HepG2 (cell line): Measurements from ENCODE around the gene TEAD1.

ENCODE experiments used
- AKAP8 ChIP-seq: sonication (generic); formaldehyde crosslinking; IDR thresholded peaks from 2 replicates; pipeline ENCODE4 v1.5.1; 2020; ENCODE audit warnings: mild to moderate bottlenecking, missing genetic modification reagents
- ARNT ChIP-seq: fragments of 450-650 bp; IDR thresholded peaks from 2 replicates; pipeline ENCODE4 v1.6.1; 2017
- ATF6 ChIP-seq: sonication (generic); formaldehyde crosslinking; conservative IDR thresholded peaks from 2 replicates; pipeline ENCODE4 v1.4.0; 2020; ENCODE audit warnings: missing genetic modification reagents
- CHD2 ChIP-seq: IDR thresholded peaks from 2 replicates; pipeline ENCODE4 v1.6.1; 2011; ENCODE audit warnings: low read depth, low read length, improper control_type of control experiment
- CREB1 ChIP-seq, 2 experiments: fragments of 450-650 bp in 1 of 2; IDR thresholded peaks; 2 replicates each; pipeline ENCODE4 v1.6.1; 2016 to 2017; ENCODE audit warnings: control low read depth in 1 of 2, mild to moderate bottlenecking in 1 of 2, missing compliant biosample characterization in 1 of 2, missing genetic modification characterization in 1 of 2
- CTCF ChIP-seq: sonication (generic); formaldehyde crosslinking; IDR thresholded peaks from 2 replicates; pipeline ENCODE4 v1.5.0; 2020; ENCODE audit warnings: mild to moderate bottlenecking, missing genetic modification reagents, moderate library complexity
- ELF1 ChIP-seq: sonication (generic); formaldehyde crosslinking; IDR thresholded peaks from 2 replicates; pipeline ENCODE4 v1.4.0; 2020; ENCODE audit warnings: missing genetic modification reagents
- ELF4 ChIP-seq: sonication (generic); formaldehyde crosslinking; IDR thresholded peaks from 2 replicates; pipeline ENCODE4 v1.5.0; 2020; ENCODE audit warnings: missing genetic modification reagents, mild to moderate bottlenecking, moderate library complexity, borderline replicate concordance
- KDM5A ChIP-seq: fragments of 200-600 bp; sonication (generic); IDR thresholded peaks from 2 replicates; pipeline ENCODE4 v1.7.0; 2018; ENCODE audit warnings: antibody characterized with exemption, mild to moderate bottlenecking, low read length, borderline replicate concordance
- NBN ChIP-seq: fragments of 450-650 bp; conservative IDR thresholded peaks from 2 replicates; pipeline ENCODE4 v1.6.1; 2017
- POLR2G ChIP-seq: fragments of 200-400 bp; formaldehyde crosslinking; IDR thresholded peaks from 2 replicates; pipeline ENCODE4 v1.6.1; 2018; ENCODE audit warnings: mild to moderate bottlenecking, low read depth, low read length, moderate library complexity
- XRCC5 ChIP-seq: fragments of 200-400 bp; formaldehyde crosslinking; optimal IDR thresholded peaks from 2 replicates; pipeline ENCODE3; 2017; ENCODE audit warnings: mild to moderate bottlenecking, low read length
- TF ChIP-seq, protein P1 (sequence below): sonication (generic); formaldehyde crosslinking; IDR thresholded peaks from 2 replicates; pipeline ENCODE4 v1.4.0; 2020; ENCODE audit warnings: missing genetic modification reagents
- TF ChIP-seq, protein P2 (sequence below): sonication (generic); formaldehyde crosslinking; IDR thresholded peaks from 2 replicates; pipeline ENCODE4 v1.4.0; 2020; ENCODE audit warnings: low read depth, missing genetic modification reagents

DNA sequence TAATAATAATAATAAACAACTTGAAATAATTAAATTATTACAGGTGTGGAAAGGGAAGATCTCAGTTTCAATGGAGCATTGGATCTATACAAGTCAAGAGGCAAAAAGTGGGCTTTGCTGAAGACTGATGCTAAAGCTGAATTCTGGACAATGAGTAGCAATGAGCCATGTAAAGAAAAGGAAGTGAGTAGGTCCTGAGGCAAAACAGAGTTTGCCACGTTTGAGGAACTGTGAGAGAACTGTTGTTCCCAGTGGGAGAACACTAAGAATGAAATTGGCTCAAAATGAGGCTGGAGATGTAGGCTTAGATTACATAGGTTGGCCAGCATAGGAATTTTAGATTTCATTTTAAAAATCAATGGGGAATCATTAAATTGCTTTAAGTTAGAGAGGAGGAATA, 33.9 kb upstream of the TEAD1 start:
- no peak for TF ChIP-seq KDM5A
- no peak for TF ChIP-seq ATF6 (CRISPR knock-in tag)
- no peak for TF ChIP-seq CREB1 (IDR thresholded peaks at IDR 0.05)
- TF ChIP-seq CREB1 (CRISPR knock-in tag; IDR thresholded peaks at IDR 0.05) = no peak
- no peak for TF ChIP-seq CTCF
- TF ChIP-seq ELF1 (CRISPR knock-in tag) = no peak
- TF ChIP-seq XRCC5 = no peak
- no peak for TF ChIP-seq POLR2G
- TF ChIP-seq NBN = no peak
- TF ChIP-seq CHD2 = no peak
- no peak for TF ChIP-seq ARNT
- TF ChIP-seq AKAP8 (CRISPR knock-in tag) = no peak
- TF ChIP-seq, protein P1, sequence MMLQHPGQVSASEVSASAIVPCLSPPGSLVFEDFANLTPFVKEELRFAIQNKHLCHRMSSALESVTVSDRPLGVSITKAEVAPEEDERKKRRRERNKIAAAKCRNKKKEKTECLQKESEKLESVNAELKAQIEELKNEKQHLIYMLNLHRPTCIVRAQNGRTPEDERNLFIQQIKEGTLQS (CRISPR knock-in tag) = no peak
- TF ChIP-seq, protein P2, sequence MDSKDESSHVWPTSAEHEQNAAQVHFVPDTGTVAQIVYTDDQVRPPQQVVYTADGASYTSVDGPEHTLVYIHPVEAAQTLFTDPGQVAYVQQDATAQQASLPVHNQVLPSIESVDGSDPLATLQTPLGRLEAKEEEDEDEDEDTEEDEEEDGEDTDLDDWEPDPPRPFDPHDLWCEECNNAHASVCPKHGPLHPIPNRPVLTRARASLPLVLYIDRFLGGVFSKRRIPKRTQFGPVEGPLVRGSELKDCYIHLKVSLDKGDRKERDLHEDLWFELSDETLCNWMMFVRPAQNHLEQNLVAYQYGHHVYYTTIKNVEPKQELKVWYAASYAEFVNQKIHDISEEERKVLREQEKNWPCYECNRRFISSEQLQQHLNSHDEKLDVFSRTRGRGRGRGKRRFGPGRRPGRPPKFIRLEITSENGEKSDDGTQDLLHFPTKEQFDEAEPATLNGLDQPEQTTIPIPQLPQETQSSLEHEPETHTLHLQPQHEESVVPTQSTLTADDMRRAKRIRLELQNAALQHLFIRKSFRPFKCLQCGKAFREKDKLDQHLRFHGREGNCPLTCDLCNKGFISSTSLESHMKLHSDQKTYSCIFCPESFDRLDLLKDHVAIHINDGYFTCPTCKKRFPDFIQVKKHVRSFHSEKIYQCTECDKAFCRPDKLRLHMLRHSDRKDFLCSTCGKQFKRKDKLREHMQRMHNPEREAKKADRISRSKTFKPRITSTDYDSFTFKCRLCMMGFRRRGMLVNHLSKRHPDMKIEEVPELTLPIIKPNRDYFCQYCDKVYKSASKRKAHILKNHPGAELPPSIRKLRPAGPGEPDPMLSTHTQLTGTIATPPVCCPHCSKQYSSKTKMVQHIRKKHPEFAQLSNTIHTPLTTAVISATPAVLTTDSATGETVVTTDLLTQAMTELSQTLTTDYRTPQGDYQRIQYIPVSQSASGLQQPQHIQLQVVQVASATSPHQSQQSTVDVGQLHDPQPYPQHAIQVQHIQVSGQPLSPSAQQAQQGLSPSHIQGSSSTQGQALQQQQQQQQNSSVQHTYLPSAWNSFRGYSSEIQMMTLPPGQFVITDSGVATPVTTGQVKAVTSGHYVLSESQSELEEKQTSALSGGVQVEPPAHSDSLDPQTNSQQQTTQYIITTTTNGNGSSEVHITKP = no peak
- TF ChIP-seq ELF4 (CRISPR knock-in tag) = no peak
